UCSD-AML1 (cell line): ENCODE measurements around the gene TPD52L1.

Source experiments
- DNase-seq: peaks from one replicate; lab custom pipeline; 2025; ENCODE audit not compliant: unreplicated experiment; lab: John Stamatoyannopoulos, UW

The TPD52L1 gene

DNA sequence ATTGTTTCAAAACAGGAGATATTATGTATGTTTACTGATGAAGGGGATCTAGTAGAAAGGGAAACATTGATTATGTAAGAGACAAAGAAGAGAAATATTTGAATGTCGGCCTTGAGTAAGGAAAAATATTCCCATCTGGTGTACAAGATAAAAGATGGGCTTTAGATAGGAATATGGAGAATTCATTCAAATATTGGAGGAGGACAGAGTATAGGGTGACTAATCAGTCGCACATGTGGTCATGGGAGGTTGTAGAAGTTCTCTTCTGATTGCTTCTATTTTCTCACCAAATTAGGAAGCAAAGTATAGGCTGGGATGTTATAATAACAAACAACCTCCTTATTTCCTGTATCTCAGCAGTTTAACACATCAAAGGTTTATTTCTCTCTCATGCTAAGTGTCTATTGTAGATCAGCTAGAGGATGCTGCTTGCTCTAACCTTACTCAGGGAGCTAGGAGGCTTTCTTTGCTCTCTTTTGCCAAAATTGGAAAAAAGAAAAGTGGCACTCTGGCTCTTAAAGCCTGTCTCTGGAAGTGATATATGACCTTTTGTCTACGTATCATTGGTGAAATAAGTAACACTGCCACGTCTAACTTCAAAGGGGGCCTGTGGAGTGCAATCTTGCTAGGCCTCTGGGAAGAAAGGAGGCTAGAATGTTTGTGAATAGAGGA lies 149.4 kb downstream of the TPD52L1 start:
- DNase-seq = no peak

DNA sequence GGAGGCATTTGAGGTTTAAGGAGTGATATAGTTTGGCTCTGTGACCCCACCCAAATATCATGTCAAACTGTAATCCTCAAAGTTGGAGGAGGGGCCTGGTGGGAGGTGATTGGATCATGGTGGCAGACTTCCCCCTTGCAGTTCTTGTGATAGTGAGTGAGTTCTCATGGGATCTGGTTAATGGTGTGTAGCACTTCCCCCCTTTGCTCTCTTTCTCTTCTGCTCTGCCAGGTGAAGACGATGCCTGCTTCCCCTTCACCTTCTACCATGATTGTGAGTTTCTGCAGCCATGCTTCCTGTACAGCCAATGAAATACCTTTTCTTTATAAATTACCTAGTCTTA lies 149.9 kb downstream of the TPD52L1 start:
- DNase-seq = no peak

GRCh38 chr6:125304970-125305660 lies 151.5 kb downstream of the TPD52L1 start:
- DNase-seq = no peak

GRCh38 chr6:125306756-125307149 lies 153.2 kb downstream of the TPD52L1 start:
- no peak for DNase-seq

- DNase-seq = no peak
These were observed 153.7 kb downstream of the TPD52L1 start for GRCh38 chr6:125307150-125307838.

- no peak for DNase-seq
These were observed 154.5 kb downstream of the TPD52L1 start for GRCh38 chr6:125307964-125308615.

DNA sequence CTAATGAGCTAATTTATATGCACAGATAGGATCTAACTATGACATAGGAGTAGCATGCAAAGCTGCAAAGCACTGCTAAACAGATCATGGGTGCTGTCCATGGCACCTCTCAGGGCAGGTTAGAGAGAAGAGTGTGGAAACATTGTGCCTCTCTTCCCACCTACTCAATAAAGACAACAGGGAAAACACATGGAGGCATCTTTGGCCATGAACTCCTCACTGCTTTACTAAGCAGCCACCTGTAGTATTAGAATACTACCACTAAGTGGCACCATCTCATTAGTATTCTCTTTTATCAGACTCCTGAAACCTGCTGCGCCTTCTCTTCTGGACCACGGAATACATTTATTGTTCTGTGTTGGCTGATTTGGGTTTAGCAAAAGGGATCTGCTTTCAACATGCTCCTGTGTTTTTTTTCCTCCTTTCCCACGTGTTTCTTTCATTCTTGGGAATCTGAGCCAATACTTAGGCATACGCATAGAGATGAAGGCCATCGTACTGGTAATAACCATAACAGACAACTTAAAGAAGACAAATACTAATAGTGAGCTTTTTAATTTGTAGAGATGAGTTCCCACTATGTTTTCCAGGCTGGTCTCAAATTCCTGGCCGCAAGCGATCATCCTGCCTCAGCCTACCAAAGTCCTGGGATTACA lies 157.5 kb downstream of the TPD52L1 start:
- no peak for DNase-seq

DNA sequence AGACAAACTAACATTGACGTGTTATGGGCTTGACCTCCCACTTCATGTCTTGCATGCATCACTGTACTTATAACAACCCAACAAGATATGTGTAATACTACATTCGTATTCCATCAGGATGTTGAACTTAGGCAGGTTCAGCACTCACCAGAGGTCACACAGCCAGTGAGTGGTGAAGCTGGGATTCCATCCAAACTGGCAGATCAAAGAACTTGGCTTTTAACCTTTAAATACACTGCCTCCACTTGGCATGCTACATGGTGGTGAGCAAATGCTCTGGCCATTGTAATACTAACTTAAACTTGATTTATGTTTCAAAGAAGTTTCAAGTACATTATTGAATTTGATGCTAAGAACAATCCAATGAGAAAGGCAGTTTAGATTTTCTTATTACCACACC lies 158.9 kb downstream of the TPD52L1 start:
- DNase-seq = no peak

DNA sequence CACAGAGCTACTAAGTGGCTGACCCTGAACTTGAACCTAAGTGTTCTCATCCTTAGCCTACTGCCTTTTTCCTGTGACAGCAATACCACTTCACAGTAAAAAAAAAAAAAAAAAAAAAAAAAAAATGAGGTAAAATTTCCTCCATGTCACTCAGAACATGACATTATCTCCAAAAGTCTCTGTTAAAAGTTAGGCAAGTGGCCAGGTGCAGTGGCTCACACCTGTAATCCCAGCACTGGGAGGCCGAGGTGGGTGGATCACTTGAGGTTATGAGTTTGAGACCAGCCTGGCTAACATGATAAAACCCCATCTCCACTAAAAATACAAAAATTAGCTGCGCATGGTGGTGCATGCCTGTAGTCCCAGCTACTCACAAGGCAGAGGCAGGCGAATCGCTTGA lies 159.4 kb downstream of the TPD52L1 start:
- DNase-seq = no peak
